OCI-LY7 (cell line): ENCODE data around the gene MT4. TPM values are rescaled to one million over a fixed set of nuclear protein-coding genes. Genes with fewer than 3 reads are reported as not detected.

ENCODE experiments used
- BruUV-seq: library from RNA; stranded (reverse); fragments of 400-500 nt; replicated peaks from 2 replicates; lab custom pipeline; 2021; lab: Mats Ljungman, UMichigan
- CTCF ChIA-PET: fragments of 300-600 bp; sonication (Branson Sonifier 250); formaldehyde crosslinking; loops from one replicate; lab custom pipeline; 2022; ENCODE audit warnings: antibody characterized with exemption; ENCODE audit not compliant: unreplicated experiment; lab: Charles Lee
- POLR2A ChIA-PET: fragments of 300-600 bp; sonication (Branson Sonifier 250); formaldehyde crosslinking; loops from one replicate; lab custom pipeline; 2022; ENCODE audit warnings: antibody characterized with exemption; lab: Charles Lee
- DNase-seq: peaks from one replicate; pipeline ENCODE4 v3.0.0-alpha.2; 2015; ENCODE audit warnings: low spot score
- H2AFZ ChIP-seq: fragments of 200-600 bp; sonication (generic), shearing (Covaris generic); 2 replicates; pipeline ENCODE4 v1.6.1; 2014; ENCODE audit warnings: mild to moderate bottlenecking, antibody characterized with exemption, low read length, moderate library complexity
- H3K27ac ChIP-seq: fragments of 200-600 bp; sonication (generic); 2 replicates; pipeline ENCODE4 v1.5.1; 2014; ENCODE audit warnings: mixed run types, low read depth, mild to moderate bottlenecking, moderate library complexity, low read length, inconsistent platforms; ENCODE audit not compliant: poor library complexity, severe bottlenecking
- H3K36me3 ChIP-seq: fragments of 200-600 bp; sonication (generic); 2 replicates; pipeline ENCODE4 v1.6.1; 2014; ENCODE audit warnings: mild to moderate bottlenecking, antibody characterized with exemption, low read length, moderate library complexity, mixed read lengths; ENCODE audit not compliant: insufficient read depth
- H3K4me1 ChIP-seq: fragments of 200-600 bp; sonication (generic); 2 replicates; pipeline ENCODE4 v1.5.1; 2014; ENCODE audit warnings: mild to moderate bottlenecking, low read length; ENCODE audit not compliant: insufficient read depth, poor library complexity, severe bottlenecking
- H3K4me2 ChIP-seq: fragments of 200-600 bp; sonication (generic); 2 replicates; pipeline ENCODE4 v1.6.1; 2014; ENCODE audit warnings: mild to moderate bottlenecking, low read length
- H3K4me3 ChIP-seq: fragments of 200-600 bp; sonication (generic); 2 replicates; pipeline ENCODE4 v1.5.1; 2014; ENCODE audit warnings: mild to moderate bottlenecking, low read depth, low read length; ENCODE audit not compliant: poor library complexity, severe bottlenecking
- H3K79me2 ChIP-seq: fragments of 200-600 bp; sonication (generic); 2 replicates; pipeline ENCODE4 v1.6.1; 2016; ENCODE audit warnings: low read depth, mild to moderate bottlenecking, low read length, moderate library complexity, mixed read lengths; ENCODE audit not compliant: insufficient read depth
- H3K9me2 ChIP-seq: fragments of 200-600 bp; sonication (generic); 2 replicates; pipeline ENCODE4 v1.6.1; 2016; ENCODE audit warnings: mild to moderate bottlenecking, low read length, mixed read lengths; ENCODE audit not compliant: insufficient read depth
- H3K9me3 ChIP-seq: fragments of 200-600 bp; sonication (generic); 2 replicates; pipeline ENCODE4 v1.6.1; 2014; ENCODE audit warnings: mild to moderate bottlenecking, mixed run types, low read length, mixed read lengths
- H4K20me1 ChIP-seq: fragments of 200-600 bp; sonication (generic); 2 replicates; pipeline ENCODE4 v1.6.1; 2014; ENCODE audit warnings: mild to moderate bottlenecking, antibody characterized with exemption, low read length, moderate library complexity, mixed read lengths; ENCODE audit not compliant: insufficient read depth
- CTCF ChIP-seq: fragments of 200-600 bp; sonication (generic); conservative IDR thresholded peaks from 2 replicates; pipeline ENCODE4 v1.5.1; 2014; ENCODE audit warnings: mild to moderate bottlenecking, antibody characterized with exemption, low read length, moderate library complexity, mixed read lengths
- EZH2phosphoT487 ChIP-seq: fragments of 200-600 bp; sonication (generic); IDR thresholded peaks from 2 replicates; pipeline ENCODE4 v1.6.1; 2018; ENCODE audit warnings: low read depth, borderline replicate concordance, mild to moderate bottlenecking, mixed run types, antibody characterized with exemption, low read length, moderate library complexity, mixed read lengths
- intact Hi-C: fragments of 100-400 bp; cut with micrococcal nuclease; formaldehyde crosslinking; loops from one replicate; pipeline ENCODE4 v1.10.0; 2022; ENCODE audit not compliant: unreplicated experiment
- total RNA-seq, 2 experiments: library from RNA; depleted of rRNA in 1 of 2; stranded (reverse); fragments of >200 nt in 1 of 2; shearing (Covaris generic) in 1 of 2; gene quantifications; 2 replicates each; pipeline ENCODE4 v1.2.3, GENCODE V29; 2014 to 2022

MT4 gene
- total RNA-seq, 2 experiments from 2014 or later = not detected

- Histone ChIP-seq H3K4me1 (peaks cover 14% of the 10 kb centered on the region), H3K36me3 (no peaks in the 10 kb centered on the region), H3K79me2 (no peaks in the 10 kb centered on the region), H4K20me1 (no peaks in the 10 kb centered on the region), H3K9me2 (no peaks in the 10 kb centered on the region), H3K4me3 (no peak overlapping the region), H2AFZ (peak overlapping the region; percentile 36; the same call in 1 of the 2 replicates), H3K27ac (no peak overlapping the region), H3K9me3 (no peaks in the 10 kb centered on the region), H3K4me2 (no peak overlapping the region)
- ChIA-PET POLR2A (interaction anchor here (0.6 to 1.2 kb wide), 7 partner anchors 9 to 613 kb away, joined by 3 to 12 read pairs (median 4); no protein-coding TSS in a partner anchor), CTCF (no interaction called here)
- no TSS peak for BruUV-seq
- intact Hi-C loops = no loop called here
- DNase-seq = no peak
- TF ChIP-seq EZH2phosphoT487 = no peak
These were observed 26.6 kb downstream of the MT4 start for GRCh38 chr16:56591377-56592060.

- POLR2A ChIA-PET = no interaction called here
- no TSS peak for BruUV-seq
- H3K9me2 ChIP-seq = no peaks in the 10 kb centered on the region
- 0 out of 2 replicates have a peak, but pooled peaks cover 7% of the 10 kb centered on the region for H3K9me3 ChIP-seq
- H3K4me3 ChIP-seq = no peak overlapping the region
- no peaks in the 10 kb centered on the region for H3K79me2 ChIP-seq
- no peak overlapping the region for H2AFZ ChIP-seq
- no peaks in the 10 kb centered on the region for H3K36me3 ChIP-seq
- H3K4me1 ChIP-seq = peaks cover 19% of the 10 kb centered on the region
- no peaks in the 10 kb centered on the region for H4K20me1 ChIP-seq
- no peak for DNase-seq
- CTCF ChIA-PET = no interaction called here
- no peak for TF ChIP-seq EZH2phosphoT487
- no peak for TF ChIP-seq CTCF
- no peak overlapping the region for H3K4me2 ChIP-seq
- no peak overlapping the region for H3K27ac ChIP-seq
- intact Hi-C loops = no loop called here
These were observed 28.9 kb downstream of the MT4 start for GRCh38 chr16:56593573-56594291.

GRCh38 chr16:56594292-56594619, 29.4 kb downstream of the MT4 start:
- Histone ChIP-seq H4K20me1 (no peaks in the 10 kb centered on the region), H3K79me2 (no peaks in the 10 kb centered on the region), H3K4me3 (no peak overlapping the region), H3K9me2 (no peaks in the 10 kb centered on the region), H3K4me1 (peaks cover 19% of the 10 kb centered on the region), H3K4me2 (no peak overlapping the region), H3K36me3 (no peaks in the 10 kb centered on the region), H3K9me3 (0 out of 2 replicates have a peak, but pooled peaks cover 7% of the 10 kb centered on the region), H3K27ac (no peak overlapping the region), H2AFZ (no peak overlapping the region)
- no peak for TF ChIP-seq CTCF
- no peak for TF ChIP-seq EZH2phosphoT487
- no peak for DNase-seq
- ChIA-PET CTCF (no interaction called here), POLR2A (no interaction called here)
- intact Hi-C loops = no loop called here
- no TSS peak for BruUV-seq
